ENCODE measurements around the gene SMCHD1.
A peak's percentile ranks its signal among the peaks of the same experiment; 100 is the strongest.

SMCHD1 gene

GRCh38 chr18:2655178-2655953 lies at the start of gene SMCHD1:
Gene SMCHD1, plus strand, starts transcription at chr18:2655726. Its CDS starts 350 bp downstream, at chr18:2656076.
- DNase-seq: peak; percentile 32 to 76

GRCh38 chr18:2606335-2606734 lies 49.2 kb upstream of the SMCHD1 start:
- no peak for DNase-seq

GRCh38 chr18:2609604-2610003 lies 45.9 kb upstream of the SMCHD1 start:
- DNase-seq: no peak

- no peak for DNase-seq
Observed at GRCh38 chr18:2610549-2610948, 45.0 kb upstream of the SMCHD1 start.

GRCh38 chr18:2612996-2613395 lies 42.5 kb upstream of the SMCHD1 start:
- no peak for DNase-seq

GRCh38 chr18:2617401-2617998 lies 38.0 kb upstream of the SMCHD1 start:
- DNase-seq: no peak

- DNase-seq: peak in 1 of 2 experiments; percentile 0
Observed at GRCh38 chr18:2618009-2618408, 37.5 kb upstream of the SMCHD1 start.

- no peak for DNase-seq
Observed at GRCh38 chr18:2625217-2625616, 30.3 kb upstream of the SMCHD1 start.

- no peak for DNase-seq
Observed at GRCh38 chr18:2627821-2628276, 27.7 kb upstream of the SMCHD1 start.

- no peak for DNase-seq
Observed at GRCh38 chr18:2629003-2629402, 26.5 kb upstream of the SMCHD1 start.

- DNase-seq: no peak
Observed at GRCh38 chr18:2635586-2635985, 19.9 kb upstream of the SMCHD1 start.

- no peak for DNase-seq
Observed at GRCh38 chr18:2636126-2636631, 19.3 kb upstream of the SMCHD1 start.

- no peak for DNase-seq
Observed at GRCh38 chr18:2641638-2642037, 13.9 kb upstream of the SMCHD1 start.

- DNase-seq: no peak
Observed at GRCh38 chr18:2642771-2643170, 12.8 kb upstream of the SMCHD1 start.

GRCh38 chr18:2644535-2644934 lies 11.0 kb upstream of the SMCHD1 start:
- DNase-seq: no peak

GRCh38 chr18:2651981-2652380 lies 3.5 kb upstream of the SMCHD1 start:
- no peak for DNase-seq

- no peak for DNase-seq
Observed at GRCh38 chr18:2653467-2653866, 2.1 kb upstream of the SMCHD1 start.

- DNase-seq: no peak
Observed at GRCh38 chr18:2654169-2654927, 1.2 kb upstream of the SMCHD1 start.

- DNase-seq: no peak
Observed at GRCh38 chr18:2654928-2655177, 673 bp upstream of the SMCHD1 start.

- DNase-seq: no peak
Observed at GRCh38 chr18:2655954-2656236, 369 bp downstream of the SMCHD1 start.

- DNase-seq: peak in 1 of 2 experiments; percentile 61
Observed at GRCh38 chr18:2656237-2656980, 883 bp downstream of the SMCHD1 start.

- DNase-seq: no peak
Observed at GRCh38 chr18:2656981-2657512, 1.5 kb downstream of the SMCHD1 start.

All from NCI-H526 (cell line).